Activated effector memory CD4-positive, alpha-beta T cell treated with Interleukin-2 at 50 U/mL for 16 hours (primary cell): Measurements from ENCODE around the gene LMNTD2.

ENCODE experiments used
- DNase-seq: peaks from one replicate; pipeline ENCODE4 v3.0.0-alpha.2; 2020

LMNTD2 gene

DNA sequence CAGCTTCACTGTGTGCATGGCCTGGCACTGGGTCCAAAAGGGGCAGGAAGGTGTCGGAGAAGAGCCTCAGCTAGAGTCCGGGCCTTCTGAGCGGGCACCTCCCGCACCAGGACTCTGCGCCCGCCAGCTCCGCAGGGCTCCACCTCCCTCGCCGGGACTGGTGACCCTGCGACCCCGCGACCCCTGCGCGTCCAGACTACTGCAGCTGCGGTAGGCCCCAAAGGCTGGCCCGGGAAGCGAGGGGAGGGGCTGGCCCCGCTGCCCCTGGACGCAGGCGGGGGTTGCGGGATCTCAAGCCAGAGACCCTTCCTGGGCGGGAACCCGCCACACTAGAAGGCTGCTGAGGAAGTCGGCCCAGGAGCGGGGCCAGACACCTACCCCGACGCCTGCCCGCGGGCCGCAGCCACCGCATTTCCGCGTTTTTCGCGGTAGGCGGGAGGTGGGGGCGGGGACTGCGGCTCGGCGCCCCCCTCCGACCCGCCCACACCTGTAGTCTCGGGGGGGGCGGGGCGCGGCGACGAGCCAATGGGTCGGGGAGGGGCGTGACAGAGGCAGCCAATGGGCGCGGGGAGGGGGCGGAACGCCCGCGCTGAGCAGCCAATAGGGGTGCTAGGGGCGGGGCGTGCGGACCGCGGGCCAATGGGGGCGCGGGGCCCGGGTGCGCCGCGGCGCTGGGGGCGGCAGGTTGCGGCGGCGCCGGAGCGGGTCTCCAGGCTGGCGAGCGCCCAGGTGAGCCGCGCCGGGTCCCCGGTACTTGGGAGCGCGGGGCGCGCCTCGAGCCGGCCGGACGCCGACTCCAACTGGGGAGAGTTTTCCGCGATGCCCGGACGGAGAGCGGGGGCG is at the start of gene LMNTD2, which contains the start of gene RASSF7:
TSS of gene LMNTD2 (minus strand) at position 434 of the 843 bp plus-strand sequence. CDS start at position 412, 22 bp downstream.
TSS of gene RASSF7 (plus strand) at position 666 of the 843 bp plus-strand sequence. CDS start 799 bp downstream, outside the sequence.
- DNase-seq, result peak; percentile 95

GRCh38 chr11:609341-609811 is 48.8 kb upstream of the LMNTD2 start:
- DNase-seq, result no peak

GRCh38 chr11:608791-609251 is 48.3 kb upstream of the LMNTD2 start:
- DNase-seq, result no peak

DNA sequence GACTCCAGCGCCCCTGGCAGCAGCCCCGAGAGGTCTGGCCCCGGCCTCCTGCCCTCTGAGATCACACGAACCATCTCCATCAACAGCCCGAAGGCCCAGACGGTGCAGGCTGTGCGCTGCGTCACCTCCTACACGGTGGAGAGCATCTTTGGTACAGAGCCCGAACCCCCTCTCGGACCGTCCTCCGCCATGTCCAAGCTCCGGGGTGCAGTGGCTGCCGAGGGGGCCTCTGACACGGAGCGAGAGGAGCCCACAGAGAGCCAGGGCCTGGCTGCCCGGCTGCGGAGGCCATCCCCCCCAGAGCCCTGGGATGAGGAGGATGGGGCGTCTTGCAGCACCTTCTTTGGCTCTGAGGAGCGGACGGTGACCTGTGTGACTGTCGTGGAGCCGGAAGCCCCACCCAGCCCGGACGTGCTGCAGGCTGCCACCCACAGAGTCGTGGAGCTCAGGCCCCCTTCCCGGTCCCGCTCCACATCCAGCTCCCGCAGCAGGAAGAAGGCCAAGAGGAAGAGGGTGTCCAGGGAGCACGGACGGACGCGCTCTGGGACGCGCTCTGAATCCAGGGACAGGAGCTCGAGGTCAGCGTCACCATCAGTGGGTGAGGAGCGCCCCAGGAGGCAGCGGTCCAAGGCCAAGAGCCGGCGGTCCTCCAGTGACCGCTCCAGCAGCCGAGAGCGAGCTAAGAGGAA is 47.6 kb upstream of the LMNTD2 start:
- DNase-seq, result no peak

GRCh38 chr11:607020-607780 is 46.7 kb upstream of the LMNTD2 start:
- no peak for DNase-seq

DNA sequence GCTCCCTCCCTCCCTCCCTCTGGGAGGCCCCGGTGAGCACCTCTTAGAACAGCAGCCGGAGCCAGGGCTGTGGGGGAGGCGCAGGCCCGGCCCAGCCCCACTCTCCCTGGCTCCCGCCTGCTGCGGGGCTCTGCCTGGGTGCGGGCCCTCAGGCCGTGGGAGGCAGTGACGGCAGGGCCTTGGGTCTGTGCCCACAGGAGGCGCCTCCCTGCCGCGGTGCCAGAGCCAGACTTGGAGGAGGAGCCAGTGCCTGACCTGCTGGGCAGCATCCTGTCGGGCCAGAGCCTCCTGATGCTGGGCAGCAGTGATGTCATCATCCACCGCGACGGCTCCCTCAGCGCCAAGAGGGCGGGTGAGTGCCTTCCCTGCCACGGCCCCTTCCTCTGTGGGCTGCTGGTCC is 45.7 kb upstream of the LMNTD2 start:
- DNase-seq, result no peak

DNA sequence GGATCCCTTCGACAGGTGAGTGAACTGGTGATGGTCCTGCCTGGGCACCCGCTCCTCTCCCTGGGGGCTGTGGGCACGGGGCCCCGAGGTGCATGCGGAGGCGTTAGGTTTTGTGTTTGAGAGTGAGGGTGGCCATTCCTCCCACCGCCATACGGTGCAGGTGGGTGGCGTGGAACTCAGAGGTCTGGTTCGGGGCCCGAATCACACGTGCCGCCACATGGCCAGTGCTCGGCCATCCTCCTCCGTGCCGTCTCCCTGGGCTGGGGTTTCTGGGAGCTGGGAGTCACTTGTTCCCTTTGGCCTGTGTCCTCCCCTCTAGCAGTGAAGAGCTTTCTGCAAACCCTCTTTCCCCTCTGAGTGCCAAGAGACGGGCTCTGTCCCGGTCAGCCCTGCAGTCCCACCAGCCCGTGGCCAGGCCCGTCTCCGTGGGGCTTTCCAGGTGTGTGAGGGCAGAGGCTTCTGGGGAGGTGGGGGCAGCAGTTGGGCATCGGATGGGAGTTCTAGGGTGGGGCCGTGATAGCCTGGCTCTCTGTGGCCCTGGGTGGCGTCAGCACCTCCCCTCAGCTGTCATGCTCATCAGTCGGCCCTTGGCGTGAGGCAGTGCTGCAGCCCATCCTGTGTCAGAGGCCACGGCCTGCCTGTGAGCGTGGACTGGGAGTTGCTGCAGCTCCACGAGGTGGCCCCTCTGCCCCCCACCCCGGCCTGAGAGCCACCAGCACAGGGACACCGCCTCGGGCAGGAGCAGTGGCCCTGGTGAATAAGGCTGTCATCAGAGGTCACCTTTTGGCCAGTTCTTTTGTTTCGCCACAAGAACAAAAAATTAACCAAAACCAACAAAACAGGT is 45.0 kb upstream of the LMNTD2 start:
- DNase-seq, result no peak

DNA sequence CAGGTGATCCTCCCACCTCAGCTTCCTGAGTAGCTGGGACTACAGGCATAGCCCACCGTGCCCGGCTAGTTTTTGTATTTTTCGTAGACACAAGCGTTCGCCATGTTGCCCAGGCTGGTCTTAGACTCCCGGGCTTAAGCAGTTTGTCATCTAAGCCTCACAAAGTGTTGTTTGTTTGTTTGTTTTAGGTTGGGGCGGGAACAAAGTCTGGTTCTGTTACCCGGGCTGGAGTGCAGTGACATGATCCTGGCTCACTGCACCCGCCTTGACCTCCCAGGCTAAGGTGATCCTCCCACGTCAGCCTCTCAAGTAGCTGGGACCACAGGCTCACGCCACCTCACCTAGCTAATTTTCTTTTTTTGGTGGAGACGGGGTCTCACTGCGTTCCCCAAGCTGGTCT is 42.6 kb upstream of the LMNTD2 start:
- no peak for DNase-seq

GRCh38 chr11:601573-602245 is 41.2 kb upstream of the LMNTD2 start:
- no peak for DNase-seq

- DNase-seq, result no peak
Observed at GRCh38 chr11:598005-598680, 37.6 kb upstream of the LMNTD2 start.

DNA sequence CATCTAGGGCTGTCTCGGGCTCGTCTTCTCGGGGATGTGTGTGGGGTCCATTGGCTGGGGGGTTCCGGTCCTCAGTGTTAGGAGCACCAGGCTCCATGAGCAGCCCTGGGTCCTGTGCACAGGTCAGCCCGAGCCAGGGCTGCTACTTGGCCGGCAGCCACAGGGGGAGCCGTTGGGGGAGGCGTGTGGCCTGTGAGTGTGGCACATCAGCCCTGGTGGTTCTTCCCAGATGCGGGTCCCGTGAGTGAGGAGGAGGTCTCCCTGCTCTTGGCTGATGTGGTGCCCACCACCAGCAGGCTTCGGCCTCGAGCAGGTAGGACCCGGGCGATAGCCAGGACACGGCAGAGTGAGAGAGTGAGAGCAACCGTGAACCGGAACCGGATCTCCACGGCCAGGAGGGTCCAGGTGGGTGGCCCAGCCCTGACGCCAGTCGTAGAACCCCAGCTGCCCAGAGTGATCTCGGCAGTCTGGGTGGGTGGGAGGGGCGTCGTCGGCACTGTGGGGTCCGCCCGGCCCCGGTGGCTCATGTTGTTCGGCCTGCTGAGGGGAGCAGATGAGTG is 36.7 kb upstream of the LMNTD2 start:
- no peak for DNase-seq

DNA sequence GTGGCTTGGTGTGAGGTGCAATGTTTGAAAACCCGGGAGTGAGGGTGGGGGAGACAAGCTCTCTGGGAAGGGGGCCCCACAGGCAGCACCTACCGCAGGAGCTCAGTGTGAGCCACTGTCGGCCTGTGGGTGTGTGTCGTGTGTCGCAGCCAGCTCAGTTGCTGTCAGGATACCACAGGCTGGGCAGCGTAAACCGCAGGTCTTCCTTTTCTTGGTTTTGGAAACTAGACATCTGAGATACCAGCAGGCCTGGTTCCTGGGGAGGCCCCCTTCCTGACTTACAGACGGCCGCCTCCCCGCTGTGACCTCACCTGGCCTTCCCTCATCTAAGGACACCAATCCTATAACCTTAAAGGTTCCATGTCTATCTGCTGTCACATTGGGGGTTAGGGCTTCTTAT is 35.8 kb upstream of the LMNTD2 start:
- no peak for DNase-seq

- no peak for DNase-seq
Observed at GRCh38 chr11:595400-595799, 34.9 kb upstream of the LMNTD2 start.

- DNase-seq, result no peak
Observed at GRCh38 chr11:593347-593746, 32.8 kb upstream of the LMNTD2 start.

DNA sequence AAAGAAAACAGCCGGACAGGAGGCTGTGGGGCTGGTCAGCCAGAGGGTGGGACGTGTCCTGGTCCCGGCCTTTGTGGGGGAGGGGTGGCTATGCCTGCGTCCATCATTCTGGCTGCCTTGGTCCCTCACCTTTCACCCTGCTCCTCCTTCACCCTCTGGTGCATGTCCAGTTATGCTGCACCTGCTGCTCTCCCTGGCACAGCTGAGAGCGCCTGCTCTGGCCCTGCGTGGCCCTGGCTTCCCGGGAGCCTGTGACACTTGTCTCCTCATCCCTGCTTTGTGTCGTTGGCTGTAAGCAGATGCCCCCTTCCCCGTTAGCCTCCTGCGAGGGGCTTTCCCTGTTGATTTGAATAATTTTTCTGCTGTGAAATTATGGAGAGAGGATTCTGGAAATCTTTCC is 32.4 kb upstream of the LMNTD2 start:
- no peak for DNase-seq

DNA sequence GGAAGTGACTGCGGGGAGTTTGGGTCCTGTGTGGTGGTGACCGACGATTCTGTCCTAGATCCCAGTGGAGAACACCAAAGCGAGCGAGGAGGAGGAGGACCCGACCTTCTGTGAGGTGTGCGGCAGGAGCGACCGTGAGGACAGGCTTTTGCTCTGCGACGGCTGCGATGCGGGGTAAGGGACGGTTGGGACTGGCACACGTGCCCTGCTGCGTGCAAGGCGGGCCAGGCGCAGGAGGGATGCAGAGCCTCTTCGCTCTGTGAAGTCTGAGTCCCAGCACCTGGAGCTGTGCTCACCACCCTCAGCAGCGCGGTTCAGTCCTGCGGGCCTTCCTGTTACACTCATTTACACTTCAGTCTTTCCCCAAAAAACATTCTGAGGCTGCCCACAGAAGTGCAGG is 32.0 kb upstream of the LMNTD2 start:
- DNase-seq, result no peak

DNA sequence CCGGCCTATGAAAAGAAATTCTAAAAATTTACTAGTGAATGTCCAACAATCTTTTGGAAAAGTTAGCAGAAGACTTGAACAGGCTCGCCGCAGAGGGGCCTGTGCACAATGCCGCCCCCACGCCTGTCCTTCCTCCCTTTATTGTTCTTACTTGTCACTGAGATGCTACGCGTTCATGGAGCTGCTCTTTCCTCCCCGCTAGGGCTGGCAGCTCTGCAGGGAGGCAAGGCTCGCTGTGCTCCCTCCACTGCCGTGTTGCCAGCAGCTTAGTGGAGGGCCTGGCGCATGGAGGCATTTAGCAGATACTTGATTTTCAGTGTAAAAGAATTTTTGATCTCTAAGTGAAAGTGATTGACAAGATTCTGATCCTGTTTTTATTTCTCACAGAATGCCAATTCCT is 30.5 kb upstream of the LMNTD2 start:
- no peak for DNase-seq

DNA sequence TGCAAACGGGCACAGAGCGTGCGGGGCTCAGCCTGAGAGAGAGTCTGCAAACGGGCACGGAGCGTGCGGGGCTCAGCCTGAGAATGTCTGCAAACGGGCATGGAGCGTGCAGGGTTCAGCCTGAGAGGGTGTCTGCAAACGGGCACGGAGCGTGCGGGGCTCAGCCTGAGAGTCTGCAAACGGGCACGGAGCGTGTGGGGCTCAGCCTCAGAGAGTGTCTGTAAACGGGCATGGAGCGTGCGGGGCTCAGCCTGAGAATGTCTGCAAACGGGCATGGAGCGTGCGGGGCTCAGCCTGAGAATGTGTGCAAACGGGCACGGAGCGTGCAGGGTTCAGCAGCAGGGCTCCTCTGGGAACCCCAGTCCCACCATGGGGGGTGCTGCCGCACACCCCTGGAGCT is 29.3 kb upstream of the LMNTD2 start:
- no peak for DNase-seq

DNA sequence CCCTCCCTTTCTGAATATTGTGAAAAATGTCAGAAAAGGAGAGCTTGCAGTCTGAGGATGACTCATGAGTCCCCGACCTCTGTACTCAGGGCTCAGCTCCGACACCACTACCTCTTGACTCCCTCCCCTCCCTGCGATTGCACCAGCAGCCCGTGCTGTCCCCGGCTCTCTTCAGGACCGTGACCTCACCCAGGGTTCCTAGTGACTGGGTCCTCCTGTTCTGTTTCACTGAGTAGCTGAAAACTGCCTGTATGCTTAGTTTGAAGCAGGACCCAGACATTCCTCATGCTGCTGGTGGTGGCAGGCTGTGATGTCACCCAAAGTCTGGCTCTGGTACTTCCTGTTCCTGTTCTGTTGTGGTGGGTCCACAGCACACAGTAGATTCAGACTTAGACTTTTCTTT is 27.4 kb upstream of the LMNTD2 start:
- peak; percentile 53 for DNase-seq

- DNase-seq, result no peak
Observed at GRCh38 chr11:587546-587945, 27.0 kb upstream of the LMNTD2 start.
